Measurements from ENCODE around the gene PLEKHA6. TPM values are rescaled to one million over a fixed set of nuclear protein-coding genes. Genes with fewer than 3 reads are reported as not detected.

The PLEKHA6 gene
- total RNA-seq, 1 experiment from 2014 or later: 2.1 TPM

DNA sequence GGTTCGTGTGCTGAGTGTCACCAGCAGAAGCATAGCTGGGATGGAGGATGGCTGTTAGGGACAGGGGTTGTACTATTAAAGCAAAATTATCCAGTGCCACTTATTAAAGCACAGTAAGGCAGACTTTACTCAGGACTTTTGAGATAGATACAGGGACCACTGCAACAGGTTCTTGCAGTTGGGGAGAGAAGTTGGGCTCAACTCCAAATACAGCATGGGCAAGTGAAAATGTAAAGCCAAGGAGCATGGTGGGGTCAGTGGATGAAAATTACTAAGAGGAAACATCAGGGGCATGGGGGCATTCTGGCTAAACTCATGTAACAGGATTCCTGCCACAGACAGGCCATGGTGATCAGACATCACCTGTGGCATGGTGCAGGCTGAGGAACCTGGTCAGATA is 178.6 kb downstream of the PLEKHA6 start:
- no peaks in the 10 kb centered on the region for H3K79me2 ChIP-seq (ENCODE audit: insufficient read depth, low read length)
- H3K23ac ChIP-seq (ENCODE audit: insufficient read length, low read depth, low read length): no peak overlapping the region
- H3K18ac ChIP-seq (ENCODE audit: insufficient read length, low read depth, low read length): no peak overlapping the region
- no peak overlapping the region for H2AFZ ChIP-seq (ENCODE audit: low read length)
- H4K5ac ChIP-seq (ENCODE audit: insufficient read length, low read depth, low read length): no peak overlapping the region
- H4K91ac ChIP-seq (ENCODE audit: insufficient read length, low read depth, low read length): no peak overlapping the region
- H4K8ac ChIP-seq (replicated peaks; ENCODE audit: insufficient read length, low read depth, low read length): no peak overlapping the region
- H2AK5ac ChIP-seq (ENCODE audit: insufficient read length, low read length): no peak overlapping the region
- Mint-ChIP-seq H3K36me3 (ENCODE audit: insufficient read depth in 1 of 3, low read depth in 3 of 3) (peaks cover 0 to 4% (median 0%) of the 10 kb centered on the region in 3 experiments; a peak in 1 of 7 replicates), H3K9me3 (peaks cover 4 to 19% of the 10 kb centered on the region in 2 experiments; a peak in 3 of 5 replicates), H3K4me3 (no peak overlapping the region), H3K27me3 (ENCODE audit: low read depth) (peaks cover 42% of the 10 kb centered on the region), H3K27ac (no peak overlapping the region), H3K4me1 (no peaks in the 10 kb centered on the region)
- no peak overlapping the region for H2BK15ac ChIP-seq (ENCODE audit: low read depth, low read length)
- H3K4me1 ChIP-seq (ENCODE audit: insufficient read depth, low read length): no peaks in the 10 kb centered on the region
- H3T11ph ChIP-seq (ENCODE audit: low read length): no peak overlapping the region
- H2BK120ac ChIP-seq (ENCODE audit: low read depth, low read length, poor library complexity, severe bottlenecking): no peak overlapping the region
- H2BK20ac ChIP-seq (ENCODE audit: low read depth, low read length, poor library complexity, severe bottlenecking): no peak overlapping the region
- no peaks in the 10 kb centered on the region for H4K20me1 ChIP-seq (ENCODE audit: control insufficient read depth, insufficient read depth, insufficient read length)
- no peak overlapping the region for H3K14ac ChIP-seq (ENCODE audit: insufficient read depth, low read length)
- no peak for DNase-seq
- no peaks in the 10 kb centered on the region for H3K27me3 ChIP-seq (ENCODE audit: insufficient read depth, low read length)
- H3K4me2 ChIP-seq (ENCODE audit: insufficient read depth, insufficient read length, low read length): no peak overlapping the region
- H3K23me2 ChIP-seq (ENCODE audit: insufficient read length, low read depth, low read length, poor library complexity, severe bottlenecking): no peaks in the 10 kb centered on the region
- TF ChIP-seq CTCF (conservative IDR thresholded peaks at IDR 0.05): no peak
- H3K56ac ChIP-seq (ENCODE audit: insufficient read length, low read depth, low read length): no peak overlapping the region
- no peaks in the 10 kb centered on the region for H3K79me1 ChIP-seq (ENCODE audit: insufficient read depth, low read depth, low read length, poor library complexity, severe bottlenecking)
- no peak overlapping the region for H2BK5ac ChIP-seq (ENCODE audit: insufficient read length, low read length)
- no CpG with 5 or more reads among the region's 1 CpG for WGBS (ENCODE audit: extremely low coverage, insufficient read length, low lambda C conversion rate)
- no peak overlapping the region for H2BK12ac ChIP-seq (ENCODE audit: insufficient read length, low read depth, low read length)
- no peaks in the 10 kb centered on the region for H3K9me3 ChIP-seq (ENCODE audit: control insufficient read depth, low read depth, low read length)
- H3K27ac ChIP-seq (ENCODE audit: insufficient read length, low read depth, low read length): no peak overlapping the region
- H3K9ac ChIP-seq (ENCODE audit: extremely low read depth, insufficient read length, low read length): no peak overlapping the region
- H3K4ac ChIP-seq (ENCODE audit: low read depth, low read length): no peak overlapping the region
